SK-N-SH treated with all-trans-retinoic acid at 6 μM for 48 hours (cell line): ENCODE results near the gene SUPT3H.

Experiments
- ARNTL ChIP-seq: fragments of 450-650 bp; formaldehyde crosslinking; IDR thresholded peaks from 2 replicates; pipeline ENCODE4 v1.5.0; 2020; ENCODE audit warnings: low read depth, mild to moderate bottlenecking, moderate library complexity, borderline replicate concordance
- TCF4 ChIP-seq: fragments of 250-450 bp; sonication (Bioruptor Pico); IDR thresholded peaks from 2 replicates; pipeline ENCODE4 v1.8.0; 2021; ENCODE audit warnings: mild to moderate bottlenecking, moderate library complexity, borderline replicate concordance
- TOX ChIP-seq: fragments of 250-450 bp; sonication (Bioruptor Pico); IDR thresholded peaks from 2 replicates; pipeline ENCODE4 v1.8.0; 2021; ENCODE audit warnings: mild to moderate bottlenecking, moderate library complexity, borderline replicate concordance
- ZFP3 ChIP-seq: fragments of 250-450 bp; sonication (Bioruptor Pico); IDR thresholded peaks from 2 replicates; pipeline ENCODE4 v1.5.0; 2020; ENCODE audit warnings: mild to moderate bottlenecking, moderate library complexity
- ZFP30 ChIP-seq: fragments of 450-650 bp; formaldehyde crosslinking; IDR thresholded peaks from 2 replicates; pipeline ENCODE4 v1.5.0; 2022; ENCODE audit warnings: mild to moderate bottlenecking, moderate library complexity
- TF ChIP-seq, protein P1 (sequence below): fragments of 250-450 bp; sonication (Bioruptor Pico); IDR thresholded peaks from 2 replicates; pipeline ENCODE4 v1.8.0; 2020; ENCODE audit warnings: mild to moderate bottlenecking, moderate library complexity, borderline replicate concordance
- TF ChIP-seq, protein P2 (sequence below): fragments of 250-450 bp; sonication (Bioruptor Pico); IDR thresholded peaks from 2 replicates; pipeline ENCODE4 v1.5.1; 2021; ENCODE audit warnings: mild to moderate bottlenecking, moderate library complexity

DNA sequence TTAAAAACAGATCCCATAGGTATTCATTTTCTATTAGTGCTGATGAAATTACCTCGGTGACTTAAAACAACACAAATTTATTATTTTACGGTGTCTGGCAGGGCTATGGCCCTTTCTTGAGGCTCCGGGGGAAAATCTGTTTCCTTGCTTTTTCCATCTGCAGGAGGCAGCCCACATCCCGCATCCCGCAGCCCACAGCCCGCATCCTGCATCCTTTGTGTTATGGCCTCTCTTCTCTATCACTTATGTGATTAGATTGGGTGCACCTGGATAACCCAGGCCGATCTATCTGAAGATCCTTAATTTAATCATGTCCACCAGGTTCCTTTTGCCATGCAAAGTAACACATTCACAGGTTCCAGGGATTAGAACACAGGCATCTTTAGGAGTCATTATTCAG, 582.4 kb downstream of the SUPT3H start:
- TF ChIP-seq ZFP30 (no peak), ARNTL (CRISPR knock-in tag) (no peak), TCF4 (CRISPR knock-in tag) (no peak), TOX (CRISPR knock-in tag) (no peak), ZFP3 (CRISPR knock-in tag) (no peak)
- TF ChIP-seq, protein P1, sequence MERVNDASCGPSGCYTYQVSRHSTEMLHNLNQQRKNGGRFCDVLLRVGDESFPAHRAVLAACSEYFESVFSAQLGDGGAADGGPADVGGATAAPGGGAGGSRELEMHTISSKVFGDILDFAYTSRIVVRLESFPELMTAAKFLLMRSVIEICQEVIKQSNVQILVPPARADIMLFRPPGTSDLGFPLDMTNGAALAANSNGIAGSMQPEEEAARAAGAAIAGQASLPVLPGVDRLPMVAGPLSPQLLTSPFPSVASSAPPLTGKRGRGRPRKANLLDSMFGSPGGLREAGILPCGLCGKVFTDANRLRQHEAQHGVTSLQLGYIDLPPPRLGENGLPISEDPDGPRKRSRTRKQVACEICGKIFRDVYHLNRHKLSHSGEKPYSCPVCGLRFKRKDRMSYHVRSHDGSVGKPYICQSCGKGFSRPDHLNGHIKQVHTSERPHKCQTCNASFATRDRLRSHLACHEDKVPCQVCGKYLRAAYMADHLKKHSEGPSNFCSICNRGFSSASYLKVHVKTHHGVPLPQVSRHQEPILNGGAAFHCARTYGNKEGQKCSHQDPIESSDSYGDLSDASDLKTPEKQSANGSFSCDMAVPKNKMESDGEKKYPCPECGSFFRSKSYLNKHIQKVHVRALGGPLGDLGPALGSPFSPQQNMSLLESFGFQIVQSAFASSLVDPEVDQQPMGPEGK (CRISPR knock-in tag), result no peak
- TF ChIP-seq, protein P2, sequence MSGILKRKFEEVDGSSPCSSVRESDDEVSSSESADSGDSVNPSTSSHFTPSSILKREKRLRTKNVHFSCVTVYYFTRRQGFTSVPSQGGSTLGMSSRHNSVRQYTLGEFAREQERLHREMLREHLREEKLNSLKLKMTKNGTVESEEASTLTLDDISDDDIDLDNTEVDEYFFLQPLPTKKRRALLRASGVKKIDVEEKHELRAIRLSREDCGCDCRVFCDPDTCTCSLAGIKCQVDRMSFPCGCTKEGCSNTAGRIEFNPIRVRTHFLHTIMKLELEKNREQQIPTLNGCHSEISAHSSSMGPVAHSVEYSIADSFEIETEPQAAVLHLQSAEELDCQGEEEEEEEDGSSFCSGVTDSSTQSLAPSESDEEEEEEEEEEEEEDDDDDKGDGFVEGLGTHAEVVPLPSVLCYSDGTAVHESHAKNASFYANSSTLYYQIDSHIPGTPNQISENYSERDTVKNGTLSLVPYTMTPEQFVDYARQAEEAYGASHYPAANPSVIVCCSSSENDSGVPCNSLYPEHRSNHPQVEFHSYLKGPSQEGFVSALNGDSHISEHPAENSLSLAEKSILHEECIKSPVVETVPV (CRISPR knock-in tag), result no peak
